HG03520 (cell line): Measurements from ENCODE around the gene LY6G5B.

ENCODE experiments used
- ATAC-seq: cut with Tn5 transposase; IDR thresholded peaks from one replicate; pipeline ENCODE4 v1.9.1; 2021; ENCODE audit warnings: mild to moderate bottlenecking, moderate library complexity; ENCODE audit not compliant: unreplicated experiment

The LY6G5B gene, protein sequence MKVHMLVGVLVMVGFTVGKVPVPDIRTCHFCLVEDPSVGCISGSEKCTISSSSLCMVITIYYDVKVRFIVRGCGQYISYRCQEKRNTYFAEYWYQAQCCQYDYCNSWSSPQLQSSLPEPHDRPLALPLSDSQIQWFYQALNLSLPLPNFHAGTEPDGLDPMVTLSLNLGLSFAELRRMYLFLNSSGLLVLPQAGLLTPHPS

DNA sequence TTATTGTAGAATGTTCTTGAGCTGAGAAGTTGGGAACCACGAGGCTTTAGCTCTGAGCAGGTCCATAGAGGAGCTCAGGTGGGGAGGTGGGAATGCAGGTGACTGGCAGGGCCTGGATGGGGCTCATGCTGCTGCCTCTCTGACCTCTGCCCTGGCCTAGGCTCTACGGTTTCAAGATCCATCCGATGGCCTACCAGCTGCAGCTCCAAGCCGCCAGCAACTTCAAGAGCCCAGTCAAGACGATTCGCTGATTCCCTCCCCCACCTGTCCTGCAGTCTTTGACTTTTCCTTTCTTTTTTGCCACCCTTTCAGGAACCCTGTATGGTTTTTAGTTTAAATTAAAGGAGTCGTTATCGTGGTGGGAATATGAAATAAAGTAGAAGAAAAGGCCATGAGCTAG lies at the start of gene LY6G5B:
Gene LY6G5B, plus strand, starts transcription at position 301 of the 400 bp plus-strand sequence. CDS start 975 bp downstream, outside the sequence.
- no peak for ATAC-seq

DNA sequence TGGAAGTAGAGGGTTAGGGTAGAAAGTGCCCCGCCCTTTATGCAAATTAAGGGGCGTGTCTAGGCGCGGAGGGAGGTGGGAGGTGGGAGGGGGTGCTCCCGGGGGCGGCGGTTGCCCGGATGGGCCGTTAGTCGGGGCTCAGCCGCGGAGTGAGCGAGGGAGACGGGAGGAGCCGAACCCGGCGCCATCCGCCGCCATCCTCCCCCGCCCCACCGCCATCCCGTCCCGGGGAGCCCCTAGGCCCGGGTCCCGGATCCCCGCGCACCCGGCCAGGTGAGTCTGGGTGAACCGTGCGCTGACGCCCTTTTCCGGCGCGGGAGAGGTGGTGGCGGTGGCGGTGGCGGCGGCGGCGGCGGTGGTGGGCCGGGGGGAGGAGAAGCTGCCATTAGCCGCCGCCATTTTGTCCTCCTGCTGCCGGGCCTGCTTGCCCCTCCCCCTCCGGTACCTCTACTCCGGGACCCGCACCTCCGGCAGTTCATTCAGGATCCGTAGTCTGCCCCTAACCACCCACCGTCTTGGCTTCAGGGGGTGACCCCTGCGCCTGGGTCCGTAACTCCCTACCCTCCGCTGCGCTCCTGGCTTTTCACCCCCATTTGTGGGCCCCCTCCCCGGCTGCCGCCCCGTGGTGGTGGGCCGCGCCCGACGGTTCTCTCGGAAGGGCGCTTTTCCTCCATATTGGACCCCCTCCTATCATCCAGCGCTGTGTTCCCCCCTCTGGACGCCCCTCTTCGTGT lies 49.0 kb upstream of the LY6G5B start, which contains the start of gene PRRC2A:
Gene PRRC2A, plus strand, starts transcription at position 130 of the 734 bp plus-strand sequence. CDS start 2,075 bp downstream, outside the sequence.
- ATAC-seq, result peak; percentile 37

DNA sequence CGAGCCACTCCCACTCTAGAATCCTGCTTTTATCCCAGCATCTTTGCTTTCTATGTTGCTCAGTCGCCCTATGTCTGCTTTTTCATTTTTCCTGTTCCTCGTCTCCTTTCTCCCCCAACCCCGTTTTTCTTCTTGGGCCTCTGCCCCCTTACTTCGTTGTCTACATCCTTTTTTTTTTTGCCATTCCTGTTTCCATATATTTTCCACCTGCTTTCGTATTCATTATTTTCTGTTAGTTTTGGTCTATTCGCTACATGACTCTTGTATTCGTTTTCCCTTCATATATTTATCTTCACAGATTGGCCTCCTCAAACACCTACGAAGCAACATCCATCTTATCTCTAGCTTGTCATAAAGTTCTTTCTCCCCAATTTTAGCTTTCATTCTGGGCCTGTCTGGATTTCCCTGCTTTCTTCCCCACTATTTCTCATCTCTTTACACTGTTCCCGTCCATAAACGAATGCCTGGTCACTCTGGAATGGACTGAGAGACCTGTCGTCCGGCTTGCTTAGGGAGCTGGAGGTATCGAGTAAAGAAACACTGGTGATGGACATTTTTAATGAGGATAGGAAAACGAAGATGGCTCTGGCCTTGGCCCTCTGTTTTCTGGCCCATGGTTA lies 48.3 kb upstream of the LY6G5B start:
- ATAC-seq, result no peak

DNA sequence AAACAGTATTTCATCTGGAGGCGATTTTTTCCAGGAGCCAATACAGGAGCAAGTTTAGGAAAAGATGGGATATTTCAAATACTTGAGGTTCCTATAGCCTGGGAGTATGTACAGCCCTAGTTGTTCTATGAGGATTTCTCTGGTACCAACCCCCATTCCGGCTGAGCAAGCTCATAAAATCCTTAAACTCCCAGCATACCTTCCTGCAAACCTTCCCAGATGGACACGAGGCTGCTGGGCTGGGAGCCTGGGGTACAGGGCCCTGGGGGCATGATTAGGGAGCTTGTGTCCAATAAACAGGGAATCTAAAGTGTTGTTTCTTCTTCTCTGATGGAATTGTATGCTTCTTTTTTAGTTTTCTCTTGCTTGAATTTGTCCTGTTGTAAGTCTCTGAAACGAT lies 47.8 kb upstream of the LY6G5B start:
- ATAC-seq, result no peak

DNA sequence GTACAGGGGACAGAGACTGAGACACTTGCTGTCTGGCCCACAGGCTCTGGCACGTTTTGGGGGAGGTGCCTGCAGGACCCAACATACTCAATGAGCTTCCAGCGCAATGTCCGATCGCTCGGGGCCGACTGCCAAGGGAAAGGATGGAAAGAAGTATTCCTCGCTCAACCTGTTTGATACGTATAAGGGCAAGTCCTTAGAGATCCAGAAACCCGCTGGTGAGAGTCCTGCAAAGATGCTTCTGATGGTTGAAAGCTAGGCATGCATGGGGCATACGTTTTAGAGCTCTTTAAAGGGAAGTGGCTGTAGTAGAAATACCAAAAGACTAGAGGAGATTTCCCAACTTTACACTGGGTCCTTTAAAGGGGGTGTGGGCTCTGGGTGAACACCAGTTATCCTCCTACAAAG lies 47.1 kb upstream of the LY6G5B start:
- ATAC-seq, result no peak

DNA sequence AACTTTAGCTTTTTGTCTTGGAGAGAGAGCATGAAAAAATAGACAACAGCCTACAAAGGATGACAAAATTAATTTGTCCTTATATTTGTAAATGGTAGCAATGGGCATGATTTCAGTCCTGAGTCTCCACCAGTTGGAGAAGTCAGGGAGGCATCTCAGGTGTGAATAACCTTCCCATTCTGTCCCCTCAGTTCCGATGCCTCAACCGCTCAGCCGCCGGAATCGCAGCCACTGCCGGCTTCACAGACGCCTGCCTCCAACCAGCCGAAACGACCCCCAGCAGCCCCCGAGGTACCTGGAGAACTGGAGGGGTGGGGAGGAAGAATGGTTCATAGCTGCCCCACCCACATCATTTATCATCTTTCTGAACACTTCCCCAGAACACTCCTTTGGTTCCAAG lies 45.7 kb upstream of the LY6G5B start:
- no peak for ATAC-seq

DNA sequence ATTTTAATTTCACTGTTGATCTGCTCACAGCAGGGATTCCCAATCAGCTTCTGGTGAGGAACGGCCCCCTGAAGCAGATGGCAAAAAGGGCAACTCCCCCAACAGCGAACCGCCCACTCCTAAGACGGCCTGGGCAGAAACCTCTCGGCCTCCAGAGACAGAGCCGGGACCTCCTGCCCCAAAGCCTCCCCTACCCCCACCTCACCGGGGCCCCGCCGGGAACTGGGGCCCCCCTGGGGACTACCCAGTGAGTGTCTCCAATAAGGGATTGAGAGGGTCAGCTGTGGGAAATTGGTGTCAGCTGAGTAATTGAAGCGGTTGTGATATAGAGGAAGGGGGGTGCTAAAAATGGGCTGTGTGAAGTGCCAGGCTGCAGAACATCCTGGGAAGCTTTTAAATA lies 42.8 kb upstream of the LY6G5B start:
- ATAC-seq, result no peak

DNA sequence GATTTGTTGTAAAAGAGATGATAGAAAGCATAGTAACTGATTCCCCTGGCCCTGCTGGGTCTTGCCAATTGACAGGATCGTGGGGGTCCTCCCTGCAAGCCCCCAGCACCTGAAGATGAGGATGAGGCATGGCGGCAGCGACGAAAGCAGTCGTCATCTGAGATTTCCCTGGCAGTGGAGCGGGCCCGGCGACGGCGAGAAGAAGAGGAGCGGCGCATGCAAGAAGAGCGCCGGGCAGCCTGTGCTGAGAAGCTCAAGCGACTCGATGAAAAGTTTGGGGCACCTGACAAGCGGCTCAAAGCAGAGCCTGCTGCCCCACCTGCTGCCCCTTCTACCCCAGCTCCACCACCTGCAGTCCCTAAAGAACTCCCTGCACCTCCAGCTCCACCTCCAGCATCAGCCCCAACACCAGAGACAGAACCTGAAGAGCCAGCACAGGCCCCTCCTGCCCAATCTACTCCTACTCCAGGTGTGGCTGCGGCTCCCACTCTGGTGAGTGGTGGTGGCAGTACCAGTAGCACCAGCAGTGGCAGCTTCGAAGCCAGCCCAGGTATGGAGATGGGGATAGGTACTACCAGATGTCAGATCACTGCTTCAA lies 42.0 kb upstream of the LY6G5B start:
- no peak for ATAC-seq

DNA sequence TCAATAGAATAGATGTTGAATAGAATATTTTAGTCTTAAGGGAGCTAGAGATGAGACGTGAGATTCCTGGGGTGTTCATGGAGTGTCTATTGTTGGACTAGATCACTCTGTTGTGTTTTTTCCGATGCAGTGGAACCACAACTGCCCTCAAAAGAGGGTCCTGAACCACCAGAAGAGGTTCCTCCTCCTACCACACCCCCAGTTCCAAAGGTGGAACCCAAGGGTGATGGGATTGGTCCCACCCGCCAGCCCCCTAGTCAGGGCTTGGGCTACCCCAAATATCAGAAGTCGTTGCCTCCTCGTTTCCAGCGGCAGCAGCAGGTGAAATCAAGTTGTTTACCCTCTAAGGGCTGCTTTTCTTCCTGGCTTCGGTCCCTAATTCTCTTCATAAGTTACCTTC lies 40.8 kb upstream of the LY6G5B start:
- ATAC-seq, result no peak

DNA sequence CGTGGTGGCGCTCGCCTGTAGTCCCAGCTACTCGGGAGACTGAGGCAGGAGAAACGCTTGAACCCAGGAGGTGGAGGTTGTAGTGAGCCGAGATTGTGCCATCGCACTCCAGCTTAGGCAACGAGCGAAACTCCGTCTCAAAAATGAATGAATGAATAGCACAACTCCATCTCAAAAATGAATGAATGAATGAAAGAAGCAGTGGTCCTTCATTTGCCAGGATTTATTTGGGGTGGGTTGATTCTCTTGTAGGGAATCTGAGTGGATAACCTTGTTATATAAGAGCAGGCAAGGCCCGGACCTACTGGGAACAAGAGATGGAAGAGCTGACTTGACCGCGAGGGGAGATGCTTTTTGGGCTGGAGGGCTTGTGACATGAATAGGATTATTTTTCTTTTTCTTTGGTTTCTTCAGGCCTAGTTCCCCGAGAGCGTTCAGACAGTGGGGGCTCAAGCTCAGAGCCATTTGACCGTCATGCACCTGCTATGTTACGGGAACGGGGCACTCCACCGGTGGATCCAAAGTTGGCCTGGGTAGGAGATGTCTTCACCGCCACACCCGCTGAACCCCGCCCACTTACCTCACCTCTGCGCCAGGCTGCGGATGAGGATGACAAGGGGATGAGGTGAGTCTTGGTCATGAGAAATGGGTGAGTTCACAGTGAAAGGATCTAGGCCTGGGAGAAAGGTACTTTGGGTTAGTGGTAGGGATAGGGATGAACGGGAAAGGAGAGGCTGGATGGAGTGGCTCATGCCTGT lies 39.4 kb upstream of the LY6G5B start:
- ATAC-seq, result no peak

DNA sequence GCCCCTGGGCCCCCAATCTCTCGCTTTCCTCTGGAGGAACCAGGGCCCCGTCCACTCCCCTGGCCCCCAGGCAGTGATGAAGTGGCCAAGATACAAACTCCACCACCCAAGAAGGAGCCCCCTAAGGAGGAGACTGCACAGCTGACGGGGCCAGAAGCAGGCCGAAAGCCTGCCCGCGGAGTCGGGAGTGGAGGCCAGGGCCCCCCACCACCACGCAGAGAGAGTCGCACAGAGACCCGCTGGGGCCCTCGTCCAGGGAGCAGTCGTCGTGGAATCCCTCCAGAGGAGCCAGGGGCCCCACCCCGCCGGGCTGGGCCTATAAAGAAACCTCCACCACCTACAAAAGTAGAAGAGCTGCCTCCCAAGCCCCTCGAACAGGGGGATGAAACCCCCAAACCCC lies 38.6 kb upstream of the LY6G5B start:
- ATAC-seq, result no peak

DNA sequence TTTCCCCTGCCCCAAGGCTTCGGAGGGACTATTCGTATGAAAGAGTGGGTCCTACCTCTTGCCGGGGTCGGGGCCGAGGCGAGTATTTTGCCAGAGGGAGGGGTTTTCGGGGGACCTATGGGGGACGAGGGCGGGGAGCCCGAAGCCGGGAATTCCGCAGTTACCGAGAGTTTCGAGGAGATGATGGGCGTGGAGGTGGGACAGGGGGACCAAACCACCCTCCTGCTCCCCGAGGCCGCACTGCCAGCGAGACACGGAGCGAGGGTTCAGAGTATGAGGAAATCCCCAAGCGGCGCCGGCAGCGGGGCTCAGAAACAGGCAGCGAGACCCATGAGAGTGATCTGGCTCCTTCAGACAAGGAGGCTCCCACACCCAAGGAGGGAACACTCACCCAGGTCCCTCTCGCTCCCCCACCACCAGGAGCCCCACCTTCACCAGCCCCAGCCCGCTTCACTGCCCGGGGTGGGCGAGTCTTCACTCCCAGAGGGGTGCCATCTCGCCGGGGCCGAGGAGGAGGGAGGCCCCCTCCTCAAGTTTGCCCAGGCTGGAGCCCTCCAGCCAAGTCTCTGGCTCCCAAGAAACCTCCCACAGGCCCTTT lies 38.0 kb upstream of the LY6G5B start:
- ATAC-seq, result no peak

DNA sequence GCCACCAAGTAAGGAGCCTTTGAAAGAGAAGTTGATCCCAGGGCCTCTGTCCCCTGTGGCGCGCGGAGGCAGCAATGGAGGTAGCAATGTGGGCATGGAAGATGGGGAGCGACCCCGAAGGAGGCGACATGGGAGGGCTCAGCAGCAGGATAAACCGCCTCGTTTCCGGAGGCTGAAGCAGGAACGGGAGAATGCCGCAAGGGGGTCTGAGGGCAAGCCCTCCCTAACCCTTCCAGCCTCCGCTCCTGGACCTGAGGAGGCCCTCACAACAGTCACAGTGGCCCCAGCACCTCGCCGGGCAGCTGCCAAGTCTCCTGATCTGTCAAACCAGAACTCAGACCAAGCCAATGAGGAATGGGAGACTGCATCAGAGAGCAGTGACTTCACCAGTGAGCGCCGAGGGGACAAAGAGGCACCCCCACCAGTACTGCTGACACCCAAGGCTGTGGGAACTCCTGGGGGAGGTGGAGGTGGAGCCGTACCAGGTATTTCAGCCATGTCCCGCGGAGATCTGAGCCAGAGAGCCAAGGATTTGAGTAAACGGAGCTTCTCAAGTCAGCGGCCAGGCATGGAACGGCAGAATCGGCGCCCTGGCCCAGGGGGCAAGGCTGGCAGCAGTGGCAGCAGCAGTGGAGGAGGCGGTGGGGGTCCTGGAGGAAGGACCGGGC lies 37.4 kb upstream of the LY6G5B start:
- ATAC-seq, result no peak

DNA sequence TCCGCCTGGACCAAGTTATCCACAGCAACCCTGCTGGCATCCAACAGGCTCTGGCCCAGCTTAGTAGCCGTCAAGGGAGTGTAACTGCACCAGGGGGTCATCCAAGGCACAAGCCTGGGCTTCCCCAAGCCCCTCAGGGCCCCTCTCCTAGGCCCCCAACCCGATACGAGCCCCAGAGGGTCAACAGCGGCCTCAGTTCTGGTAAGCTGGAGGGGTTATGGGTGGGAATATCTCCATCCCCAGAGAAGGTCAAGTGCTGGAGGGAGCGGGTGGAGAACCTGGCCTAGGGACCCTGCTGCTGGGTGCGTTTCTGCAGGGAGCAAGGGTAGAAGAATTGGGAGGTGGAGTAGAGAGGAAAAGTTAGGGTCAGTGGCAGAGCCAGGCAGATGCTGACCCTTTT lies 36.3 kb upstream of the LY6G5B start:
- no peak for ATAC-seq

DNA sequence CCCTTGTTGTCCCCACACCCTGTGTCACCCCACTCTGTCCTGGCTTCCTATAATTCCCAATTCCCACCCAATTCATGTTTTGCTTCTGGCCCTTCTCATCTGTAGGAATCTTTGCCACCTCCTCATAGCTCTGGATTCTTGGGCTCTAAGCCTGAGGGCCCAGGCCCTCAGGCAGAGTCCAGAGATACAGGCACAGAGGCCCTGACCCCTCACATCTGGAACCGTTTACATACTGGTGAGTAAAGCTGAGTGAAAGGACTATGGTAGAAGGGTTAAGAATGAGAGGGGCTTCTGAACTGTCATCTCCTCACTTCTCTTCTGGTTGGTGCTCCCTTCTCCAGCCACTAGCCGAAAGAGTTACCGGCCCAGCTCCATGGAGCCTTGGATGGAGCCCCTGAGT lies 35.6 kb upstream of the LY6G5B start:
- ATAC-seq, result no peak

DNA sequence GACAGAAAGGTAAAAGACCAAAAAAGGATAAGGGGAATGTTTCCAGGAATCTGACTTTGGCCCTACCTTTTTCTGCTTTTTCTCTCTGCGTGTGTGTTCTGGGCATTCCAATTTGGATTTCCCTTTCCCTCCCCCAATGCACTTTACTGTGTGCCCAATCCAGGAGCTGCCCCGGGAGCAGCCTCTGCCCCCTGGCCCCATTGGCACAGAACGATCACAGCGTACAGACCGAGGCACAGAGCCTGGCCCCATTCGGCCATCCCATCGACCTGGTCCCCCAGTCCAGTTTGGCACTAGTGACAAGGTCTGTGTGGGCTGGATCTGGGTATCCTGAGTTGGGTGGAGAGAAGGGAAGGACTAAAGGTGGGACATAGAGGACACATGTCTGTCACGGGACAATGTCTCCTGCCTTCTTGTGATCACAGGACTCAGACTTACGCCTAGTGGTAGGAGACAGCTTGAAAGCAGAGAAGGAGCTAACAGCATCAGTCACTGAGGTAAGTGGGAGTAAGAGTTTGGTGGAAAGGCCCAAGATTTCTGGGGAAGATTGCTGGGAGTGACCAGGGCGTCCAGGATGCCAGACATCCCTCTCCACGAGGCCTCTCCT lies 34.7 kb upstream of the LY6G5B start:
- no peak for ATAC-seq

DNA sequence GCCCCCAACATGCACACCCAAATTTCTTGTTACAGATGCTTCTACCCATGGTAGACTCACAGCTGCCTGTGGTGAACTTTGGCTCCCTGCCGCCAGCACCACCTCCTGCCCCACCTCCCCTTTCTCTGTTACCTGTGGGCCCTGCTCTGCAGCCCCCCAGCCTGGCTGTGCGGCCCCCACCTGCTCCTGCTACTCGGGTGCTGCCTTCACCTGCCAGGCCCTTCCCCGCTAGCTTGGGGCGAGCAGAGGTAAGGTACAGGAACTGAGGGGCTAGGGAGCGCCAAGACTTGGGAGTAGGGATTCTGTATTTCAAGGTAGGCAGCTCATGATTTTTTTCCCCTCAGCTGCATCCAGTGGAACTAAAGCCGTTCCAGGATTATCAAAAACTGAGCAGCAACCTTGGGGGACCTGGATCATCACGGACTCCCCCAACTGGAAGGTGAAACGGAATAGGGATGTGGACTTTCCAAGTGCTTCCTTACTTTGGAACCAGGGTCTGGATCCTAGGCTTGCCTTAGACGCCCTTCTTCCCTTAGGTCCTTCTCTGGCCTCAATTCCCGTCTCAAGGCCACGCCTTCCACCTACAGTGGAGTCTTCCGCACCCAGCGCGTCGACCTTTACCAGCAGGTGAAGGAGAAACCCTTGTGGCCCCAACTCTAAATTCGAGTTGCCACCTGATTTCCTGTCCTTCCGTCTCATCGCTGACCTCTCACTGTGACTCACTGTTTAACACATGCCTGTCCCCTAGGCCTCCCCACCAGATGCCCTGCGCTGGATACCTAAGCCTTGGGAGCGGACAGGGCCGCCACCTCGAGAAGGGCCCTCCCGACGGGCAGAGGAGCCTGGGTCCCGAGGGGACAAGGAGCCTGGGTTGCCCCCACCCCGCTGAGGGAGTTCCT lies 32.8 kb upstream of the LY6G5B start:
- no peak for ATAC-seq

DNA sequence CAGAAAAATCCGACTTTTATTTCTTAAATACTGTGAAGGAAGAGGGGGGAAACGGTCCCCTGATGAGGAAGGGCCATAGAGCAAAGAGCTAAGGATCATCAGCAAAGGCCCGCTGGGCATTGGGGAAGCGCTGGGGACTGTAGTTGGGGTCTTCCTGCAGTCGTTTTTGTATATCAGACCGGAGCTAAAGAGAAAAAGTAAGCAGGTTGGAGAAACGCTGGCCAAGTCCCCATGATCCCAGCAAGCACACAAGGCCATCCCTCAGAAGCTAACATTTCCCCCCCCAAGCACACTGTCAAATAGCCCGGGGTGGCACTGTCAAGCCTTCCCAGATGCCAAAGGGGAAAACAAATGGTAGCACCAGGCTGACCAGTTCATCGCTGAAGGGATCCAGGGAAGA lies 30.7 kb upstream of the LY6G5B start:
- no peak for ATAC-seq

DNA sequence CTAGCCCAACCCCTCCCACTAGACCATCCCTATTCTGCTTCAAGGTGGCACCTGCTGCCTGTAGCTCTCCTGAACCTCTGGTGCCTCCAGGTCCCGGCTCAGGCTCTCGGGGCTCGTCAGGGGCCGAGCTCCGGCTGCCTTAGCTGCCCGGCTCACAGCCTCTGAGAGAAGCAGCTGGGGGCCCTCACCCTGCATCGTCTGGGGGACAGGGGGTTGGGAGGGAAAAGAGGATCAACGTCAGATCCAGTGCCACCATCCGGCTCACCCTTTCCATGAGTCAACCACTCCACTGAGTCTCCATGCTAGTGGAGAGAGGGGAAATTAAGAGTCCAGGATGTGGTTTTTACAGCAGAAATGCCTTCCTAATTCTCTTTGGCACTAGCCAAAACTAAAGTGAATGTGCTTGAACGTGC lies 30.3 kb upstream of the LY6G5B start:
- ATAC-seq, result no peak
